OCI-LY3 (cell line): Measurements from ENCODE around the gene OPCML.

ENCODE experiments used
- EZH2phosphoT487 ChIP-seq: fragments of 200-600 bp; shearing (Covaris generic); IDR thresholded peaks from 2 replicates; pipeline ENCODE4 v1.6.1; 2018; ENCODE audit warnings: antibody characterized with exemption, mixed run types, low read depth
- TF ChIP-seq, protein P1 (sequence below): fragments of 200-600, 300-600 bp; sonication (generic); IDR thresholded peaks from 2 replicates; pipeline ENCODE4 v1.5.1; 2014; ENCODE audit warnings: antibody characterized with exemption, low read length, low read depth

DNA sequence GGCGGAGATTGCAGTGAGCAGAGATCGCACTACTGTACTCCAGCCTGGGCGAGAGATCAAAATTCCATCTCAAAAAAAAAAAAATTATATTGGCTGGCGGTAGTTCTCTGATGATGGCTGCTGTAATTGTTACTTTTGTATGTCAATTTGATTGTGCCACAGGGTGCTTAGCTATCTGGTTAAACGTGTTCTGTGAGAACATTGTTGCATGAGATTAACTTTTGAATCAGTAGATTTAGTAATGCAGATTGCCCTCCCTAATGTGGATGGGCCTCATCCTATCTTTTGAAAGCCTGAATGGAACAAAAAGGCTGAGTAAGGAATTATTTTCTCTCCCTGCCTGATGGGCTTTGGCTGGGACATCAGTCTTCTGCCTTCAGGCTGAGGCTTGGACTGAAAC is 654.2 kb downstream of the OPCML start:
- TF ChIP-seq, protein P1, sequence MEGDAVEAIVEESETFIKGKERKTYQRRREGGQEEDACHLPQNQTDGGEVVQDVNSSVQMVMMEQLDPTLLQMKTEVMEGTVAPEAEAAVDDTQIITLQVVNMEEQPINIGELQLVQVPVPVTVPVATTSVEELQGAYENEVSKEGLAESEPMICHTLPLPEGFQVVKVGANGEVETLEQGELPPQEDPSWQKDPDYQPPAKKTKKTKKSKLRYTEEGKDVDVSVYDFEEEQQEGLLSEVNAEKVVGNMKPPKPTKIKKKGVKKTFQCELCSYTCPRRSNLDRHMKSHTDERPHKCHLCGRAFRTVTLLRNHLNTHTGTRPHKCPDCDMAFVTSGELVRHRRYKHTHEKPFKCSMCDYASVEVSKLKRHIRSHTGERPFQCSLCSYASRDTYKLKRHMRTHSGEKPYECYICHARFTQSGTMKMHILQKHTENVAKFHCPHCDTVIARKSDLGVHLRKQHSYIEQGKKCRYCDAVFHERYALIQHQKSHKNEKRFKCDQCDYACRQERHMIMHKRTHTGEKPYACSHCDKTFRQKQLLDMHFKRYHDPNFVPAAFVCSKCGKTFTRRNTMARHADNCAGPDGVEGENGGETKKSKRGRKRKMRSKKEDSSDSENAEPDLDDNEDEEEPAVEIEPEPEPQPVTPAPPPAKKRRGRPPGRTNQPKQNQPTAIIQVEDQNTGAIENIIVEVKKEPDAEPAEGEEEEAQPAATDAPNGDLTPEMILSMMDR: no peak
- no peak for TF ChIP-seq EZH2phosphoT487
